ENCODE measurements around the gene TOP2A.
"Not testable (repeated sequence)": the region's sequence is repeated elsewhere in the genome, so short reads cannot be mapped to it uniquely, and the experiment has no call there.

The TOP2A gene

DNA sequence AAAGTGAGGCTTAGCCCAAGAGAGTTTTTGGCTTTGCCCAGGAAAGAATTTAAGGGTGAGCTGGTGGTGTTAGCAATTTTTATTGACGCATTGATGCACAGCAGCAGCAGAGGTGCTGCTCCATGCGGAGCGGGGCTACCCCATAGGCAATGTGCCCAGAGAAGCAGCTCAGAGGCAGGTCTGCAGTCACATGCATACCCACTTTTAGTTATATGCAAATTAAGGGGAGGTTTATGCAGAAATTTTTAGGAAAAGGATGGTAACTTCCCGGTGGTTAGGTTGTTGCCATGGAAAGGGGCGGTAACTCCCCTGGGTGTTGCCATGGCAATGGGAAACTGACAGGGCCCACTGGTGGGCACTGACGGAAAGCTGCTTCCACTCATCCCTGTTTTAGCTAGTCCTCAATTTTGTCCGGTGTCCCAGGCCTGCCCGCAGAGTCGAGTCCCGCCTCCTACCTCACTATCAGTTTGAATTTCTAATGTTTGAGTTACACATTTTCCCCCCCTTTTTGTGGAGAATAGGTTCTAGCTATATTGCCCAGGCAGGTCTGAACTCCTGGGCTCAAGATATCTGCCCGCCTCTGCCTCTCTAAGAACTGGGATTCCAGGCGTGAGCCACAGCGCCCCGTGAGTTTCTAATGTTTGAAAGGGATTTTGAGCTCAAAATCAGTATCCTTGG, 42.7 kb downstream of the TOP2A start:
- Histone ChIP-seq H2AFZ (ENCODE audit: low read length, unreplicated experiment) (no peak overlapping the region), H3K36me3 (ENCODE audit: insufficient read depth, low read length) (no peaks in the 10 kb centered on the region), H3K4me3 (ENCODE audit: low read depth, low read length) (no peak overlapping the region), H3K4me1 (ENCODE audit: control insufficient read depth, insufficient read depth, low read length, unreplicated experiment) (peaks cover 17% of the 10 kb centered on the region), H3K79me2 (ENCODE audit: control insufficient read depth, insufficient read depth, low read length, unreplicated experiment) (no peaks in the 10 kb centered on the region), H3K27me3 (ENCODE audit: insufficient read depth, low read length) (no peaks in the 10 kb centered on the region), H3K27ac (ENCODE audit: low read depth, low read length) (no peak overlapping the region)

DNA sequence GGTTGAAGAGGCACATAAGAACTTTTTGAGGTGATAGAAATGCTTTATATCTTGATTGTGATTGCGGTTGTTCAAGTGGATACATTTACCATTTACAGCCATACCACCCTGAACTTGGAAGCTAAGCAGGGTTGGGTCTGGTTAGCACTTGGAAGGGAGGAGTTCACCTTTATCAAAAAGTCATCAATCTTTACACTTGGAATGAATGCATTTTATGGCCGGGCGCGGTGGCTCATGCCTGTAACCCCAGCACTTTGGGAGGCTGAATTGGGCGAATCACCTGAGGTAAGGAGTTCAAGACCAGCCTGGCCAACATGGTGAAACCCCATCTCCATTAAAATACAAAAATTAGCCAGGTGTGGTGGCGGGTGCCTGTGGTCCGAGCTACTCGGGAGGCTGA, 43.7 kb downstream of the TOP2A start:
- Histone ChIP-seq H3K27me3 (ENCODE audit: insufficient read depth, low read length) (no peaks in the 10 kb centered on the region), H3K27ac (ENCODE audit: low read depth, low read length) (peak overlapping the region; percentile 87; the same call in 1 of the 2 replicates), H3K36me3 (ENCODE audit: insufficient read depth, low read length) (no peaks in the 10 kb centered on the region), H3K4me3 (ENCODE audit: low read depth, low read length) (no peak overlapping the region), H2AFZ (ENCODE audit: low read length, unreplicated experiment) (no peak overlapping the region), H3K79me2 (ENCODE audit: control insufficient read depth, insufficient read depth, low read length, unreplicated experiment) (no peaks in the 10 kb centered on the region), H3K4me1 (ENCODE audit: control insufficient read depth, insufficient read depth, low read length, unreplicated experiment) (peaks cover 17% of the 10 kb centered on the region)

DNA sequence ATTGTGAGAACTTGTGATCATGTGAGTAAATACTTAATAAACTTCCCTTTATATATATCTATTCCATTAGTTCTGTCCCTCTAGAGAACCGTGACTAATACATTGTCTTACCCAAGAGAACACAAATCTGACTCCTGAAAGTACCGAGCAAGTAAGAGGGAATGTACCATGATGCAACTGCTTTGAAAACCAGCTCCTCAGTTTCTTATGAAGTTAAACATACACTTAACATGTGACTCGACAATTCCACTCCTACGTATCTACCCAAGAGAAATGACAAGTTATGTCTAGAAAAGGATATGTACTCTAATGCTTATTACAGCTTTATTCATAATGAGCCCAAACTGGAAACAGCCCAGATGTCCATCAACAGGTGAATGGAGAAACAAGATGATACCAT, 44.4 kb downstream of the TOP2A start:
- Histone ChIP-seq H3K27ac (ENCODE audit: low read depth, low read length) (peak overlapping the region; percentile 87), H3K79me2 (ENCODE audit: control insufficient read depth, insufficient read depth, low read length, unreplicated experiment) (no peaks in the 10 kb centered on the region), H3K4me3 (ENCODE audit: low read depth, low read length) (no peak overlapping the region), H2AFZ (ENCODE audit: low read length, unreplicated experiment) (no peak overlapping the region), H3K27me3 (ENCODE audit: insufficient read depth, low read length) (no peaks in the 10 kb centered on the region), H3K4me1 (ENCODE audit: control insufficient read depth, insufficient read depth, low read length, unreplicated experiment) (peaks cover 17% of the 10 kb centered on the region), H3K36me3 (ENCODE audit: insufficient read depth, low read length) (no peaks in the 10 kb centered on the region)

DNA sequence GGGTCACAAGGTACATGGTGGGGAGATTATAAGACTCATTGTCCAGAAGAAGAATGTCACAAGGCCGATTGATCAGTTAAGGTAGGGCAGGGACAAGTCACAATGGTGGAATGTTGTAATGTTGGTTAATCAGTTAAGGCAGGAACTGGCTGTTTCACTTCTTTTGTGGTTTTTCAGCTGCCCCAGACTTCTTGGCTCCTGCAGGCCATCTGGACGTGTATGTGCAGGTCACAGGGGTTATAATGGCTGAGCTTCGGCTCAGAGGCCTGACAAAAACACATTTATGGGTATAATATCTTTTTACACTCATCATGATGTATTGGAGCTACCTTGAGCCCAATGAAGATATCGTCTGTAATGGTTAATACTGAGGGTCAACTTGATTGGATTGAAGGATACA, 45.1 kb downstream of the TOP2A start:
- H3K4me3 ChIP-seq (ENCODE audit: low read depth, low read length); H3K36me3 ChIP-seq (ENCODE audit: insufficient read depth, low read length); H2AFZ ChIP-seq (ENCODE audit: low read length, unreplicated experiment); H3K79me2 ChIP-seq (ENCODE audit: control insufficient read depth, insufficient read depth, low read length, unreplicated experiment); H3K27me3 ChIP-seq (ENCODE audit: insufficient read depth, low read length): not testable (repeated sequence)
- H3K4me1 ChIP-seq (ENCODE audit: control insufficient read depth, insufficient read depth, low read length, unreplicated experiment) = peaks cover 17% of the 10 kb centered on the region
- H3K27ac ChIP-seq (ENCODE audit: low read depth, low read length) = peak overlapping the region; percentile 87

DNA sequence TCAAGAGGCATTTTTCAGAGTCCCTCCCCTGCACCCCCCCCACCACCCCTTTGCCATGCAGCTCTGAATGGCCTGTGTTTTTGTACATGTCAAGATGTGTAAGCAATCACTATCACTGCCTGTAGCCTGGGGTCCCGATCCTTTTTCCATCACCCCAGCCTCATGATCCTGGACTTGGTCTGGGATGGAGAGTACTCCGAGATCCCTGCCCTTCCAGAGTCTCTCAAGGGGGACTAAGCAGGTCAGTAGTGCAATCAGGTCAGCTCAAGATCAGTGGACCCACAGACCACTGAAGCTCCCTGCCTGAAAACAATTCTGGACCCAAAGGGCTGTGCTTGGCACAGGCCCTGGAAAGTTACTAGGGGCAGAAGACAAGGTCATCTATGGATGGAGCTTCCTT, 45.7 kb downstream of the TOP2A start:
- Histone ChIP-seq H3K27me3 (ENCODE audit: insufficient read depth, low read length) (no peaks in the 10 kb centered on the region), H3K79me2 (ENCODE audit: control insufficient read depth, insufficient read depth, low read length, unreplicated experiment) (no peaks in the 10 kb centered on the region), H3K27ac (ENCODE audit: low read depth, low read length) (peak overlapping the region; percentile 87; the same call in 1 of the 2 replicates), H3K36me3 (ENCODE audit: insufficient read depth, low read length) (no peaks in the 10 kb centered on the region), H3K4me3 (ENCODE audit: low read depth, low read length) (no peak overlapping the region), H2AFZ (ENCODE audit: low read length, unreplicated experiment) (no peak overlapping the region), H3K4me1 (ENCODE audit: control insufficient read depth, insufficient read depth, low read length, unreplicated experiment) (peaks cover 17% of the 10 kb centered on the region)

DNA sequence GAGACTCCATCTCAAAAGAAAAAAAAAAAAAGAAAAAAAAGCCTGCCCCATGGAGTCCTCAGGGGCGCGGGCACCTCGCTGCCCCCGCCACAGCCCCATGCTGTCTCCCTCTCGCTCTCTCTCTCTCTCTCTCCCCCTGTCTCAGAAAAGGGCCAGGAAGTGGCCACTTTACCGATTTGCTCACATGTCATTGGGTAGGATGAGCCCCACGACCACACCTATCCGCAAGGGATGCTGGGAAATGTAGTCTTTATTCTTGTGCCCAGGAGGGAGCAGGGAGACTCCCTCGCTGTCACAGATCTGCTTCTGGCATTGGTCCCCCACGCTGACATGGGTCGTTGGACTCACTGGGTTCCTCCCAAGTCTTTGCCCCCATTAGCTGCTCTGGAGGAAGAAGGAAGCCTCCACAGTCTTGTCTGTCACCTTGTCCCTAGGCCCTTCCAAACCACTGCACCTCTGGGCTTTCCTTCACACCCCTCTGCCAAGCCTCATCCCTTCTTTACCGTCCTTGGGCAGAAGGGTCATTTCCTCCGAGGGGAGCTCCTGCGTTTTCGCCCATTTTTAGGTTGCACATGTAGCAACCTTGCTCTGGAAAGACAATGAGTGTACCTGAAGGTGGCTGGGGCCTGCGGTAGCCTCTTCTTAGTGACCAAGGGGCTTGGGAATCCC, 46.3 kb downstream of the TOP2A start:
- Histone ChIP-seq H3K27ac (ENCODE audit: low read depth, low read length) (no peak overlapping the region), H3K79me2 (ENCODE audit: control insufficient read depth, insufficient read depth, low read length, unreplicated experiment) (no peaks in the 10 kb centered on the region), H2AFZ (ENCODE audit: low read length, unreplicated experiment) (no peak overlapping the region), H3K4me1 (ENCODE audit: control insufficient read depth, insufficient read depth, low read length, unreplicated experiment) (peaks cover 17% of the 10 kb centered on the region), H3K36me3 (ENCODE audit: insufficient read depth, low read length) (no peaks in the 10 kb centered on the region), H3K4me3 (ENCODE audit: low read depth, low read length) (no peak overlapping the region), H3K27me3 (ENCODE audit: insufficient read depth, low read length) (no peaks in the 10 kb centered on the region)

DNA sequence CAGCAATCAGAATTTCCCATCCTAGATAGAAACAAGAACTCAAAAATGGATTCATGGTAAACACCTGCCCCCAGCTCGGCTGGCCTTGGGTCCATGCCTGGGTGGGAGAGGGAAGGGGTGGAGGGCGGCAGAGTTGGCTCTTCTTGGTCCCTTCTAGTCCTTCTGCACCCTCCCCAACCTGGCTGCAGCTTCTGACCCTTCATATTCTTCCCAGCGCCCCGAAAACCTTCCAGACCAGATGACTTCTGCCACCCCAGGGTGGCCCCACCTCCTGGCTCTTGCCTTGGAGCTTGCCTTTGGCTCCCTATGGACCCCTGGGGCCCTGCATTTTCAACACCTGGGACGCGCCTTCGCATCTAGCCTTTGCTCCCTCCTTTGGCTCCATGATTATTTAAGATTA, 47.8 kb downstream of the TOP2A start:
- Histone ChIP-seq H3K4me3 (ENCODE audit: low read depth, low read length) (no peak overlapping the region), H3K27me3 (ENCODE audit: insufficient read depth, low read length) (no peaks in the 10 kb centered on the region), H3K27ac (ENCODE audit: low read depth, low read length) (no peak overlapping the region), H2AFZ (ENCODE audit: low read length, unreplicated experiment) (no peak overlapping the region), H3K36me3 (ENCODE audit: insufficient read depth, low read length) (no peaks in the 10 kb centered on the region), H3K4me1 (ENCODE audit: control insufficient read depth, insufficient read depth, low read length, unreplicated experiment) (peaks cover 17% of the 10 kb centered on the region), H3K79me2 (ENCODE audit: control insufficient read depth, insufficient read depth, low read length, unreplicated experiment) (no peaks in the 10 kb centered on the region)

DNA sequence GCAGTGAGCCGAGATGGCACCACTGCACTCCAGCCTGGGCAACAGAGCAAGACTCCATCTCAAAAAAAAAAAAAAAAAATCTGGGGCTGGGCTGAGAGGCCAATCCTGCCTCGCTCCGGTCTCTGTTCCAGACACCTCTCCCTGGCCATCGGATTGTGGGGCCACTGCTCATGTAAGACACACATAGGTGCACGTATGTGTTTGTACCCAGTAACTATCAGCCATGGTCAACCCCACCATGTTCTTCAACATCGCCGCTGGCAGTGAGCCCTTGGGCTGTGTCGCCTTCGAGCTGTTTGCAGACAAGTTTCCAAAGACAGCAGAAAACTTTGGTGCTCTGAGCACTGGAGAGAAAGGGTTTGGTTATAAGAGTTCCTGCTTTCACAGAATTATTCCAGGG, 50.0 kb downstream of the TOP2A start:
- H3K4me1 ChIP-seq (ENCODE audit: control insufficient read depth, insufficient read depth, low read length, unreplicated experiment) = peaks cover 12% of the 10 kb centered on the region
- H3K4me3 ChIP-seq (ENCODE audit: low read depth, low read length); H3K36me3 ChIP-seq (ENCODE audit: insufficient read depth, low read length); H2AFZ ChIP-seq (ENCODE audit: low read length, unreplicated experiment); H3K27me3 ChIP-seq (ENCODE audit: insufficient read depth, low read length); H3K79me2 ChIP-seq (ENCODE audit: control insufficient read depth, insufficient read depth, low read length, unreplicated experiment); H3K27ac ChIP-seq (ENCODE audit: low read depth, low read length): not testable (repeated sequence)

DNA sequence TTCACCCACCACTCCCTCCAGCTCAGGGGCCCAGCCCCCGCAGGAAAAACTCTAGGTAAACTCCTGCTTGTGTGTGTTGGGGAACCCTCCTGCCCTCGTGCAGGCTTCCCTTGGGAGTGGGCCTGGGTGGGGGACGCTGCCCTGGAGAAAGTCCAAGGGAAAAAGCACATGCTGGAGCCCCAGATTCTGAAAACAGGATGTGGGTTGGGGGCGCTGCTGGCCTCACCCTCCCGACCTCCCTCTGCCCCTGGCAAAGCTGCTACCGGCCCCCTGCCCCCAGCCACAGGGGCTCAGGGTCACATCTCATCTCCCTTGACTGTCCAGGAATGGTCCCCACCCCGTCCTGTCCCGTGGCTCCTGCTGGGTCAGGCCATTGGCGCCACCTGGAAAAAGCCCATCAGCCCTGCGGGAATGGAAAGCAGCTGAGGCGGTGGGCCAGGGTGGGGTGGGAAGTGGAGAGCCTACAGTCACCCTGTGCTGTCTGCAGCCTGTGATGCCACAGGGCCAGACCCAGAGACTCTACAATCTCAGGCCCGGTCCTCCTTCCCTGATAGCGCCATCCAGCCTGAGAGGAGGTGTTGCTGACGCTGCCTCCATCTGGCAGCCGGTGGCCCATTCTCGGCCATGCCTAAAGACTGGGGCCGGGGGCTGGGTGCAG, 50.7 kb downstream of the TOP2A start:
- peaks cover 6% of the 10 kb centered on the region for H3K4me1 ChIP-seq (ENCODE audit: control insufficient read depth, insufficient read depth, low read length, unreplicated experiment)
- H2AFZ ChIP-seq (ENCODE audit: low read length, unreplicated experiment) = no peak overlapping the region
- H3K36me3 ChIP-seq (ENCODE audit: insufficient read depth, low read length) = no peaks in the 10 kb centered on the region
- H3K27ac ChIP-seq (ENCODE audit: low read depth, low read length) = no peak overlapping the region
- no peak overlapping the region for H3K4me3 ChIP-seq (ENCODE audit: low read depth, low read length)
- H3K27me3 ChIP-seq (ENCODE audit: insufficient read depth, low read length) = no peaks in the 10 kb centered on the region
- H3K79me2 ChIP-seq (ENCODE audit: control insufficient read depth, insufficient read depth, low read length, unreplicated experiment) = no peaks in the 10 kb centered on the region

DNA sequence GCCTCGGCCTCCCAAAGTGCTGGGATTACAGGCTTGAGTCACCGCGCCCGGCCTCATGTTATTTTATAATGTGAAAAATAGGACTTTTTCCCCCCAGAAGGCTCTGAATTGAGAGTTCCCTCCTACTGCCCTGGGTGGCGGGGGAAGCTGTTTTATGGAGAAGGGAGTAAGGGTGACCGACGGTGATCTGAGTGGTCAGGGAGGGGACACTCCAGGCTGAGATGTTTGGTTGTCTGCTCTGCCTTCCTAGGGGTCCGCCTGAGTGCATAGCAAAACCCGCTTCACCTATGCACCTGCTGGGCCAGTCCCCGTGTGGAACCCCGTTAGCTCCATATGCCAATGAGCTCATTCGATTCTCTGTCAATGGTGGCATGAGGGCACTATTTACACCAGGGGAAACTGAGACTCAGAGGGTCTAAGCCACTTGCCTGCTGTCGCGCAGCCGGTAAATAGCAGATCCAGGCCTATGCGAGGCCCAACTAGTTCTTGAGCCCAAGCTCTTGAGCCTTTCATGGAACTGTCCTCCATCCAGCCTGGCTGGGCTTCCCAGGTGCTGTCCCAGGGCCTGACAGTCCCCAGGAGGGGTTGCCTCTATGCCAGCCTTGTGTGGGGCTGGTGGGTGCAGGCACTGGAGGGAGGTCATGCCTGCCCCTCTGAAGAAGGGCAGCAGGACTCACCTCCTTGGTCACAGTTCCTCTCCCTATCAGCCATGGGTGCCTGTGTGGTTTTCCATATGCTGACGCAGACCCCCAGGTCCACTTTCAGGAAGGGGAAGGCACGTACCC, 51.4 kb downstream of the TOP2A start:
- Histone ChIP-seq H3K79me2 (ENCODE audit: control insufficient read depth, insufficient read depth, low read length, unreplicated experiment) (no peaks in the 10 kb centered on the region), H3K4me1 (ENCODE audit: control insufficient read depth, insufficient read depth, low read length, unreplicated experiment) (peaks cover 5% of the 10 kb centered on the region), H2AFZ (ENCODE audit: low read length, unreplicated experiment) (no peak overlapping the region), H3K4me3 (ENCODE audit: low read depth, low read length) (no peak overlapping the region), H3K27me3 (ENCODE audit: insufficient read depth, low read length) (no peaks in the 10 kb centered on the region), H3K36me3 (ENCODE audit: insufficient read depth, low read length) (no peaks in the 10 kb centered on the region), H3K27ac (ENCODE audit: low read depth, low read length) (no peak overlapping the region)
